HEK293 (cell line): ENCODE data around the gene CIDEA.

Experiments
- CTCF ChIA-PET: fragments of 350-600 bp; formaldehyde crosslinking; extraction: SDS; loops from one replicate; lab custom pipeline; 2021; ENCODE audit warnings: antibody characterized with exemption; lab: Yijun Ruan, JAX
- POLR2A ChIA-PET: fragments of 300-600 bp; formaldehyde crosslinking; extraction: SDS; loops from one replicate; lab custom pipeline; 2020; ENCODE audit warnings: antibody characterized with exemption, inconsistent platforms; lab: Yijun Ruan, JAX
- H3K27ac ChIP-seq: fragments of 200-500 bp; sonication (Bioruptor generic); 2 replicates; pipeline ENCODE4 v1.5.1; 2014; ENCODE audit warnings: low read depth, low read length, control low read depth, inconsistent platforms; ENCODE audit errors: extremely low read depth
- H3K36me3 ChIP-seq, 2 experiments: fragments of 200-500 bp in 1 of 2; sonication (Bioruptor generic) in 1 of 2; 1 replicate in 1 of 2; 2 replicates in 1 of 2; pipeline ENCODE4 v1.5.1; 2014 to 2017; ENCODE audit warnings: inconsistent platforms in 2 of 2, low read length in 2 of 2; ENCODE audit not compliant: control insufficient read depth in 2 of 2, insufficient read depth in 1 of 2
- H3K4me1 ChIP-seq: fragments of 200-500 bp; sonication (Bioruptor generic); 2 replicates; pipeline ENCODE4 v1.5.1; 2014; ENCODE audit warnings: mild to moderate bottlenecking, low read length, inconsistent platforms; ENCODE audit not compliant: control insufficient read depth, insufficient read depth
- H3K4me3 ChIP-seq: 2 replicates; pipeline ENCODE4 v1.5.1; 2011; ENCODE audit warnings: low read depth, mild to moderate bottlenecking, control low read depth, low read length, moderate library complexity
- H3K9me3 ChIP-seq: fragments of 200-500 bp; sonication (Bioruptor generic); 2 replicates; pipeline ENCODE4 v1.5.1; 2014; ENCODE audit warnings: low read depth, low read length, inconsistent platforms; ENCODE audit not compliant: control insufficient read depth, insufficient read depth
- BCL11B ChIP-seq: fragments of 450-650 bp; formaldehyde crosslinking; IDR thresholded peaks from 2 replicates; pipeline ENCODE4 v1.5.1; 2016; ENCODE audit warnings: low read depth, missing biosample characterization, missing genetic modification characterization
- HOXC10 ChIP-seq: sonication (generic); formaldehyde crosslinking; IDR thresholded peaks from 2 replicates; pipeline ENCODE4 v1.8.1; 2023; ENCODE audit warnings: mild to moderate bottlenecking, missing genetic modification reagents
- ZBTB8A ChIP-seq: fragments of 450-650 bp; formaldehyde crosslinking; IDR thresholded peaks from 2 replicates; pipeline ENCODE4 v1.5.1; 2016; ENCODE audit warnings: missing biosample characterization, missing genetic modification characterization
- ZIC2 ChIP-seq: fragments of 450-650 bp; formaldehyde crosslinking; IDR thresholded peaks from 2 replicates; pipeline ENCODE4 v1.5.1; 2016; ENCODE audit warnings: missing biosample characterization, missing genetic modification characterization
- ZNF10 ChIP-seq: fragments of 450-650 bp; formaldehyde crosslinking; IDR thresholded peaks from 2 replicates; pipeline ENCODE4 v1.5.1; 2017; ENCODE audit warnings: missing biosample characterization, missing genetic modification characterization
- ZNF169 ChIP-seq: fragments of 450-650 bp; formaldehyde crosslinking; IDR thresholded peaks from 2 replicates; pipeline ENCODE4 v1.5.1; 2016; ENCODE audit warnings: missing biosample characterization, missing genetic modification characterization
- ZNF184 ChIP-seq: fragments of 450-650 bp; IDR thresholded peaks from 2 replicates; pipeline ENCODE4 v1.5.1; 2018; ENCODE audit warnings: missing biosample characterization, mild to moderate bottlenecking, missing genetic modification characterization
- ZNF202 ChIP-seq: fragments of 450-650 bp; formaldehyde crosslinking; IDR thresholded peaks from 2 replicates; pipeline ENCODE4 v1.5.1; 2016; ENCODE audit warnings: missing biosample characterization, missing genetic modification characterization, borderline replicate concordance
- ZNF239 ChIP-seq: fragments of 450-650 bp; formaldehyde crosslinking; IDR thresholded peaks from 2 replicates; pipeline ENCODE4 v1.5.1; 2016; ENCODE audit warnings: missing biosample characterization, missing genetic modification characterization
- ZNF248 ChIP-seq: fragments of 450-650 bp; formaldehyde crosslinking; IDR thresholded peaks from 2 replicates; pipeline ENCODE4 v1.5.1; 2017; ENCODE audit warnings: missing biosample characterization, missing genetic modification characterization
- ZNF311 ChIP-seq: fragments of 450-650 bp; formaldehyde crosslinking; IDR thresholded peaks from 2 replicates; pipeline ENCODE4 v1.5.1; 2017; ENCODE audit warnings: missing biosample characterization, missing genetic modification characterization, borderline replicate concordance
- ZNF354C ChIP-seq: fragments of 450-650 bp; formaldehyde crosslinking; IDR thresholded peaks from 2 replicates; pipeline ENCODE4 v1.5.1; 2016; ENCODE audit warnings: missing biosample characterization, missing genetic modification characterization, low read depth, borderline replicate concordance
- ZNF610 ChIP-seq: fragments of 450-650 bp; formaldehyde crosslinking; IDR thresholded peaks from 2 replicates; pipeline ENCODE4 v1.5.1; 2016; ENCODE audit warnings: missing biosample characterization, missing genetic modification characterization, borderline replicate concordance
- ZNF660 ChIP-seq: fragments of 450-650 bp; IDR thresholded peaks from 2 replicates; pipeline ENCODE4 v1.5.1; 2018; ENCODE audit warnings: missing biosample characterization, mild to moderate bottlenecking, missing genetic modification characterization
- ZNF701 ChIP-seq: fragments of 450-650 bp; formaldehyde crosslinking; IDR thresholded peaks from 2 replicates; pipeline ENCODE4 v1.5.1; 2016; ENCODE audit warnings: missing biosample characterization, missing genetic modification characterization
- ZNF707 ChIP-seq: fragments of 450-650 bp; formaldehyde crosslinking; IDR thresholded peaks from 2 replicates; pipeline ENCODE4 v1.5.1; 2016; ENCODE audit warnings: missing biosample characterization, missing genetic modification characterization
- ZNF768 ChIP-seq: fragments of 450-650 bp; formaldehyde crosslinking; IDR thresholded peaks from 2 replicates; pipeline ENCODE4 v1.5.1; 2018; ENCODE audit warnings: missing biosample characterization, mild to moderate bottlenecking, missing genetic modification characterization
- ZNF785 ChIP-seq: fragments of 450-650 bp; formaldehyde crosslinking; IDR thresholded peaks from 2 replicates; pipeline ENCODE4 v1.5.1; 2016; ENCODE audit warnings: missing biosample characterization, missing genetic modification characterization
- ZNF791 ChIP-seq: fragments of 450-650 bp; formaldehyde crosslinking; IDR thresholded peaks from 2 replicates; pipeline ENCODE4 v1.5.1; 2016; ENCODE audit warnings: missing biosample characterization, missing genetic modification characterization
- ZSCAN23 ChIP-seq: fragments of 450-650 bp; formaldehyde crosslinking; IDR thresholded peaks from 2 replicates; pipeline ENCODE4 v1.5.1; 2016; ENCODE audit warnings: missing biosample characterization, missing genetic modification characterization
- TF ChIP-seq, protein P1 (sequence below): fragments of 450-650 bp; formaldehyde crosslinking; IDR thresholded peaks from 2 replicates; pipeline ENCODE4 v1.5.1; 2016; ENCODE audit warnings: missing biosample characterization, missing genetic modification characterization
- TF ChIP-seq, protein P2 (sequence below): fragments of 450-650 bp; formaldehyde crosslinking; IDR thresholded peaks from 2 replicates; pipeline ENCODE4 v1.5.1; 2016; ENCODE audit warnings: missing biosample characterization, missing genetic modification characterization
- TF ChIP-seq, protein P3 (sequence below): fragments of 450-650 bp; formaldehyde crosslinking; IDR thresholded peaks from 2 replicates; pipeline ENCODE4 v1.5.1; 2016; ENCODE audit warnings: missing biosample characterization, missing genetic modification characterization, borderline replicate concordance
- TF ChIP-seq, protein P4 (sequence below): fragments of 450-650 bp; formaldehyde crosslinking; IDR thresholded peaks from 2 replicates; pipeline ENCODE4 v1.5.1; 2017; ENCODE audit warnings: missing biosample characterization, mild to moderate bottlenecking, missing genetic modification characterization, moderate library complexity

CIDEA gene

DNA sequence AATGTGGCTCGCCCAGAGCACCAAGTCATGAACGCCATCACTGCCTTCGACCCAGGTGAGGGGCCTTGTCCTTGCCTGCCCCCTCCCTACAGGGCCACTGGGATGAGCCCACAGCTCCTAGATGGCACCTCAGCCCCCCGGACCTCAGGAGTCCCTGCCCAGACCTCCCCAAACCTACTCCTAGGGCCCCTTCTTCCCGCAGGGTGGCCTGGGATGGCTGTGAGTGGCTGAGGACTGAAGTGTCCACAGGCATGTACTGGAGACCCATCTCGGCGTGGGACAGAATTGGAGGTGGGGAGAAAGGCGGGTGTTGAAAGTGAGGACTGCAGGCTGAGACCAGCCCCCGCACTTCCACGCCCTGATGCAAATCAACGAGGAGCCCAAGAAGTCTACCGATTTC lies 51.0 kb downstream of the CIDEA start:
- ChIA-PET CTCF (no interaction called here), POLR2A (interaction anchor here (0.5 kb wide), 1 partner anchor 33 kb away, joined by 7 read pairs; no protein-coding TSS in a partner anchor)
- H3K27ac ChIP-seq: no peak overlapping the region
- no peak overlapping the region for H3K4me3 ChIP-seq
- H3K4me1 ChIP-seq: no peaks in the 10 kb centered on the region
- peaks cover 0 to 8% of the 10 kb centered on the region in 2 experiments; a peak in 2 of 3 replicates for H3K36me3 ChIP-seq
- TF ChIP-seq, protein P1, sequence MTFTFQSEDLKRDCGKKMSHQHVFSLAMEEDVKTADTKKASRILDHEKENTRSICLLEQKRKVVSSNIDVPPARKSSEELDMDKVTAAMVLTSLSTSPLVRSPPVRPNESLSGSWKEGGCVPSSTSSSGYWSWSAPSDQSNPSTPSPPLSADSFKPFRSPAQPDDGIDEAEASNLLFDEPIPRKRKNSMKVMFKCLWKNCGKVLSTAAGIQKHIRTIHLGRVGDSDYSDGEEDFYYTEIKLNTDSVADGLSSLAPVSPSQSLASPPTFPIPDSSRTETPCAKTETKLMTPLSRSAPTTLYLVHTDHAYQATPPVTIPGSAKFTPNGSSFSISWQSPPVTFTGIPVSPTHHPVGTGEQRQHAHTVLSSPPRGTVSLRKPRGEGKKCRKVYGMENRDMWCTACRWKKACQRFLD (tag by site-specific recombination): no peak
- TF ChIP-seq ZNF10 (tag by site-specific recombination) (no peak), ZNF785 (no peak), ZNF311 (no peak), ZNF768 (no peak), ZNF791 (tag by site-specific recombination) (no peak), ZNF248 (tag by site-specific recombination) (no peak), HOXC10 (CRISPR knock-in tag) (no peak), ZNF701 (no peak)
- TF ChIP-seq, protein P2, sequence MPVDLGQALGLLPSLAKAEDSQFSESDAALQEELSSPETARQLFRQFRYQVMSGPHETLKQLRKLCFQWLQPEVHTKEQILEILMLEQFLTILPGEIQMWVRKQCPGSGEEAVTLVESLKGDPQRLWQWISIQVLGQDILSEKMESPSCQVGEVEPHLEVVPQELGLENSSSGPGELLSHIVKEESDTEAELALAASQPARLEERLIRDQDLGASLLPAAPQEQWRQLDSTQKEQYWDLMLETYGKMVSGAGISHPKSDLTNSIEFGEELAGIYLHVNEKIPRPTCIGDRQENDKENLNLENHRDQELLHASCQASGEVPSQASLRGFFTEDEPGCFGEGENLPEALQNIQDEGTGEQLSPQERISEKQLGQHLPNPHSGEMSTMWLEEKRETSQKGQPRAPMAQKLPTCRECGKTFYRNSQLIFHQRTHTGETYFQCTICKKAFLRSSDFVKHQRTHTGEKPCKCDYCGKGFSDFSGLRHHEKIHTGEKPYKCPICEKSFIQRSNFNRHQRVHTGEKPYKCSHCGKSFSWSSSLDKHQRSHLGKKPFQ (tag by site-specific recombination): no peak
- TF ChIP-seq, protein P3, sequence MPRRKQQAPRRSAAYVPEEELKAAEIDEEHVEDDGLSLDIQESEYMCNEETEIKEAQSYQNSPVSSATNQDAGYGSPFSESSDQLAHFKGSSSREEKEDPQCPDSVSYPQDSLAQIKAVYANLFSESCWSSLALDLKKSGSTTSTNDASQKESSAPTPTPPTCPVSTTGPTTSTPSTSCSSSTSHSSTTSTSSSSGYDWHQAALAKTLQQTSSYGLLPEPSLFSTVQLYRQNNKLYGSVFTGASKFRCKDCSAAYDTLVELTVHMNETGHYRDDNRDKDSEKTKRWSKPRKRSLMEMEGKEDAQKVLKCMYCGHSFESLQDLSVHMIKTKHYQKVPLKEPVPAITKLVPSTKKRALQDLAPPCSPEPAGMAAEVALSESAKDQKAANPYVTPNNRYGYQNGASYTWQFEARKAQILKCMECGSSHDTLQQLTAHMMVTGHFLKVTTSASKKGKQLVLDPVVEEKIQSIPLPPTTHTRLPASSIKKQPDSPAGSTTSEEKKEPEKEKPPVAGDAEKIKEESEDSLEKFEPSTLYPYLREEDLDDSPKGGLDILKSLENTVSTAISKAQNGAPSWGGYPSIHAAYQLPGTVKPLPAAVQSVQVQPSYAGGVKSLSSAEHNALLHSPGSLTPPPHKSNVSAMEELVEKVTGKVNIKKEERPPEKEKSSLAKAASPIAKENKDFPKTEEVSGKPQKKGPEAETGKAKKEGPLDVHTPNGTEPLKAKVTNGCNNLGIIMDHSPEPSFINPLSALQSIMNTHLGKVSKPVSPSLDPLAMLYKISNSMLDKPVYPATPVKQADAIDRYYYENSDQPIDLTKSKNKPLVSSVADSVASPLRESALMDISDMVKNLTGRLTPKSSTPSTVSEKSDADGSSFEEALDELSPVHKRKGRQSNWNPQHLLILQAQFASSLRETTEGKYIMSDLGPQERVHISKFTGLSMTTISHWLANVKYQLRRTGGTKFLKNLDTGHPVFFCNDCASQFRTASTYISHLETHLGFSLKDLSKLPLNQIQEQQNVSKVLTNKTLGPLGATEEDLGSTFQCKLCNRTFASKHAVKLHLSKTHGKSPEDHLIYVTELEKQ (tag by site-specific recombination): no peak
- H3K9me3 ChIP-seq: no peaks in the 10 kb centered on the region

DNA sequence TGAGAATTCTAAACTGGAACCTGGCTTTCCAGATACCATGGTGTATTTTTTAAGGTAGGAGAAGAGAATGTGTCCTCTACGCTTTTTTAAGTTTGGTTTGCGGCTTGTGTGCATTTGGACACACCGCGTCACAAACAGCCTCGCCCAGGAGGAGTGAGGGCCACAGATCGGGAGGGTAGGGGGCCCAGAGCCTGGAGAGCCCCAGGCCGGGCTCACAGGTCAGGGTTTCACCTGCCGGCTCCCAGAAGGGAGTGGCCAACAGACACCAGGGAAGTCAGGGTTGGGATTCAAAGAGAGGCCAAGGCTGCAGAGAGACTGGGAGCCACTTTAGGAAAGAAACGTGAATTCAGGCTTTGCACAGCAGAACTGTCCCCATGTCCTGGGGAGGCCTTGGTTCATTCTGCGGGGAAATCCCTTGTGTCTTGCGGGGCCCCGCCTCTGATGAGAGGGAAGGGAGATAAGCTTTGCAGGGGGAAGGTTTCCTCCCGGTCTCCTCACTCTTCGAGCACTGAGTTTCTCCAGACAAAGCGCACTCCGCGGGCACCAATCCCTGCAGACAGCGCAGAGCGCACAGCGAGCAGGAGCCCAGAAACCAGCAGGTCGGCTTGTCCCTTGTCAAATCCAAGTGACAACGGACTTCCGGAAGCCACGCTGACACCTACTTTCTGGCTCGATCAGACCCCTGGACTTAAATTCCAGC lies 51.9 kb downstream of the CIDEA start:
- ChIA-PET CTCF (interaction anchor here (0.8 kb wide), 1 partner anchor 18 kb away, joined by 3 read pairs; no protein-coding TSS in a partner anchor), POLR2A (no interaction called here)

More for the DNA sequence above, 51.9 kb downstream of the CIDEA start:
- Histone ChIP-seq H3K4me3 (no peak overlapping the region), H3K27ac (no peak overlapping the region), H3K9me3 (no peaks in the 10 kb centered on the region), H3K4me1 (no peaks in the 10 kb centered on the region), H3K36me3 (peaks cover 5 to 16% of the 10 kb centered on the region in 2 experiments; a peak in 2 of 3 replicates)
- TF ChIP-seq, protein P3 (tag by site-specific recombination): no peak
- TF ChIP-seq BCL11B (tag by site-specific recombination) (no peak), ZBTB8A (tag by site-specific recombination) (no peak), ZNF354C (no peak), ZNF184 (no peak), ZNF707 (tag by site-specific recombination) (no peak), ZNF202 (no peak), ZNF239 (tag by site-specific recombination) (no peak), ZNF169 (tag by site-specific recombination) (no peak), ZSCAN23 (tag by site-specific recombination) (no peak), ZNF660 (tag by site-specific recombination) (no peak), ZNF610 (no peak), ZIC2 (no peak)
- TF ChIP-seq, protein P4, sequence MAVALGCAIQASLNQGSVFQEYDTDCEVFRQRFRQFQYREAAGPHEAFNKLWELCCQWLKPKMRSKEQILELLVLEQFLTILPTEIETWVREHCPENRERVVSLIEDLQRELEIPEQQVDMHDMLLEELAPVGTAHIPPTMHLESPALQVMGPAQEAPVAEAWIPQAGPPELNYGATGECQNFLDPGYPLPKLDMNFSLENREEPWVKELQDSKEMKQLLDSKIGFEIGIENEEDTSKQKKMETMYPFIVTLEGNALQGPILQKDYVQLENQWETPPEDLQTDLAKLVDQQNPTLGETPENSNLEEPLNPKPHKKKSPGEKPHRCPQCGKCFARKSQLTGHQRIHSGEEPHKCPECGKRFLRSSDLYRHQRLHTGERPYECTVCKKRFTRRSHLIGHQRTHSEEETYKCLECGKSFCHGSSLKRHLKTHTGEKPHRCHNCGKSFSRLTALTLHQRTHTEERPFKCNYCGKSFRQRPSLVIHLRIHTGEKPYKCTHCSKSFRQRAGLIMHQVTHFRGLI (tag by site-specific recombination): no peak
